ENCODE measurements around the gene FLNA.
"Not testable (repeated sequence)": the region's sequence is repeated elsewhere in the genome, so short reads cannot be mapped to it uniquely, and the experiment has no call there.

FLNA gene, protein sequence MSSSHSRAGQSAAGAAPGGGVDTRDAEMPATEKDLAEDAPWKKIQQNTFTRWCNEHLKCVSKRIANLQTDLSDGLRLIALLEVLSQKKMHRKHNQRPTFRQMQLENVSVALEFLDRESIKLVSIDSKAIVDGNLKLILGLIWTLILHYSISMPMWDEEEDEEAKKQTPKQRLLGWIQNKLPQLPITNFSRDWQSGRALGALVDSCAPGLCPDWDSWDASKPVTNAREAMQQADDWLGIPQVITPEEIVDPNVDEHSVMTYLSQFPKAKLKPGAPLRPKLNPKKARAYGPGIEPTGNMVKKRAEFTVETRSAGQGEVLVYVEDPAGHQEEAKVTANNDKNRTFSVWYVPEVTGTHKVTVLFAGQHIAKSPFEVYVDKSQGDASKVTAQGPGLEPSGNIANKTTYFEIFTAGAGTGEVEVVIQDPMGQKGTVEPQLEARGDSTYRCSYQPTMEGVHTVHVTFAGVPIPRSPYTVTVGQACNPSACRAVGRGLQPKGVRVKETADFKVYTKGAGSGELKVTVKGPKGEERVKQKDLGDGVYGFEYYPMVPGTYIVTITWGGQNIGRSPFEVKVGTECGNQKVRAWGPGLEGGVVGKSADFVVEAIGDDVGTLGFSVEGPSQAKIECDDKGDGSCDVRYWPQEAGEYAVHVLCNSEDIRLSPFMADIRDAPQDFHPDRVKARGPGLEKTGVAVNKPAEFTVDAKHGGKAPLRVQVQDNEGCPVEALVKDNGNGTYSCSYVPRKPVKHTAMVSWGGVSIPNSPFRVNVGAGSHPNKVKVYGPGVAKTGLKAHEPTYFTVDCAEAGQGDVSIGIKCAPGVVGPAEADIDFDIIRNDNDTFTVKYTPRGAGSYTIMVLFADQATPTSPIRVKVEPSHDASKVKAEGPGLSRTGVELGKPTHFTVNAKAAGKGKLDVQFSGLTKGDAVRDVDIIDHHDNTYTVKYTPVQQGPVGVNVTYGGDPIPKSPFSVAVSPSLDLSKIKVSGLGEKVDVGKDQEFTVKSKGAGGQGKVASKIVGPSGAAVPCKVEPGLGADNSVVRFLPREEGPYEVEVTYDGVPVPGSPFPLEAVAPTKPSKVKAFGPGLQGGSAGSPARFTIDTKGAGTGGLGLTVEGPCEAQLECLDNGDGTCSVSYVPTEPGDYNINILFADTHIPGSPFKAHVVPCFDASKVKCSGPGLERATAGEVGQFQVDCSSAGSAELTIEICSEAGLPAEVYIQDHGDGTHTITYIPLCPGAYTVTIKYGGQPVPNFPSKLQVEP (N-terminal part only)

DNA sequence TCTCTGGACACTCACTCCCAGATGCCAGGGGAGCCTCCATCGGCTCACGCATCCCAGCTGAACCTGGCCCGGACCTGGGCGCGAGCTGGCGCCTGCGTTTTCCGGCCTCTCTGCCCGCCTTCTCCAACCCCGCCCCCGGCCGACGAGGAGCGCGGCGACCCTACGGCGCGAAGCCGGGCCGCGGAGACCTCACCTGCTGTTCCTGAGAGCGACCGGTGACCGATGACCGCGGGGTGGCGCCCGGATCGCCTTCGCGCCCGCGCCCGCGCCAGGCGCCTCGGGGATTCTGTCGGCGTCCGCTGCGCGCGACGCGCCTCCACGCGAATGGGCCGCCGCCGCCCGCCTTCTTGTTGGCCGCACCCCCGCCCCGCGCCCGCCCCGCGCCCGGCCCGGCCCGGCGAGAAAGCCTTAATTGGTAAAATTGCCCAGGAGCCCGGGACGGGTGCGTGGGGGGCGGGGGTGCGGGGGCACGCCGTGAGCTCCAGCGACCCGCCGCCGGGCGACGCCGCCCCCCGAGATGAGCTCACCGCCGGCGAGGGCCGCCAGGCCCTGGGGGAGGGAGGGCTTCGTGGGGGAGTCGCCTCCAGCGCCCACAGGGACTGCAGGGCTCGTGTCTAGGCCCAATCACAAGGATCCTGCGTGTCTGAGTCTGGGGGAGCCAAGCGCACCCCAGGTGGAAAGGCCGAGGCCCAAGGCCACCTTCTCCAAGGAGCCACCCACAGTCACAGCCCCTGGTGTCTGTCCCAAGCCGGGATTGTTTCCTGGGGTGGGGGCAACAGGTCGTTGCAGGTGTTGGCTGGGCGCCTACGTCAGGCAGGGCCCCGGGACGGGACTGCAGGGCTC is at the start of gene FLNA:
Gene FLNA (minus strand): TSS at position 322 of the 843 bp plus-strand sequence. CDS start 3,389 bp downstream, outside the sequence.
- DNase-seq (ENCODE audit: low read depth), result no peak

GRCh38 chrX:154420402-154420756 is 45.9 kb upstream of the FLNA start:
- no peak for DNase-seq (ENCODE audit: low read depth)

GRCh38 chrX:154419688-154420401 is 45.4 kb upstream of the FLNA start:
- DNase-seq (ENCODE audit: low read depth), result no peak

DNA sequence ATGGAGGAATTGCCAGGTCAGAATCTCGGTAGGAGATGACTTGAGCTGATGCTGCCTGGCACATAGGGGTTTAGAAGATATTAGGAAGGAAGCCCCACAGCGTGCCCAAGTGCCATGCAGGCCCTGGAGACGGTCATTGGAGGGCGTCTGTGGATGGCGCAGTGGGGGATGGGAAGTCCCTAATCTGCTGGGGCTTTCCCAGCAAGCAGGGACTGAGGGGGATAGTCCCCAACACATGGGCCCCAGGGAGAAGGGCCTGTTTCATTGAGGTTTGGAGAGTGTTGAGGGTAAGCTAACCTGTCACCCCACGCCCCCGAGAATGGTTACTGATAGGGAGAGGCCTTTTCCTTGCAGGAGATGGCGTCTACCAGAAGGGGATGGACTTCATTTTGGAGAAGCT is 44.8 kb upstream of the FLNA start:
- DNase-seq (ENCODE audit: low read depth), result no peak

- no peak for DNase-seq (ENCODE audit: low read depth)
Observed at GRCh38 chrX:154417157-154417556, 42.7 kb upstream of the FLNA start.

DNA sequence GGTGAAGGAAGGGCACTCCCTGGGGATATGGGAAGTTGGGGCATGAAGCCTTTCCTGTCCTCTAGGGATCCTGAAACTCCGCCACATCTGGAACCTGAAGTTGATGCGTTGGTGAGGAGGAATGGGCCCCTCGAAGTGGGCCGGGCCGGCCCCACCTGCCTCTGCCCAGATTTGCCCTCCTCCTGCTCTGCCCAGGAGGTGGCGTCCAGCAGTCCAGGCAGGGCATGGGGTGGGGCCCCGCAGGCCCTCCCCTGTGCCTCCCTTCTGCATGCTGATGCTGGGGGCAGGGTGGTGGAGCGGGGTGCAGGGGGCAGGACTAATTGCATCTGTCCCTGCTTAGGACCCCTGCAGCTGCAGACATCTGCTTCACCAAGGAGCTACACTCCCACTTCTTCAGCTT is 38.7 kb upstream of the FLNA start:
- no peak for DNase-seq (ENCODE audit: low read depth)

- DNase-seq (ENCODE audit: low read depth), result no peak
Observed at GRCh38 chrX:154412468-154412867, 38.0 kb upstream of the FLNA start.

DNA sequence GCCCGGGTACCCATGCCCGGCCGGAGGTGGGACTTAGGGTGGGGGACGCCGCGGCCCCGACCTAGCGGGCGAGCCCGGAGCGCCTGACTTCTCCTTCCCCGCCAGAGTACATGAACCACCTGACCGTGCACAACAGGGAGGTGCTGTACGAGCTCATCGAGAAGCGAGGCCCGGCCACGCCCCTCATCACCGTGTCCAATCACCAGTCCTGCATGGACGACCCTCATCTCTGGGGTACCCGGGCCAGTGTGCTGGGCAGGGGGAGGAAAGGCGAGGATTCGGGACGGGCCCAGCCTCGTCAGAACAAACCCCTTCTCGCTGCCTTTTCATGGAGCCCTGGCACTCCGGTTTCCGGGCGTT is 37.5 kb upstream of the FLNA start:
- peak; percentile 53 for DNase-seq (ENCODE audit: low read depth)

DNA sequence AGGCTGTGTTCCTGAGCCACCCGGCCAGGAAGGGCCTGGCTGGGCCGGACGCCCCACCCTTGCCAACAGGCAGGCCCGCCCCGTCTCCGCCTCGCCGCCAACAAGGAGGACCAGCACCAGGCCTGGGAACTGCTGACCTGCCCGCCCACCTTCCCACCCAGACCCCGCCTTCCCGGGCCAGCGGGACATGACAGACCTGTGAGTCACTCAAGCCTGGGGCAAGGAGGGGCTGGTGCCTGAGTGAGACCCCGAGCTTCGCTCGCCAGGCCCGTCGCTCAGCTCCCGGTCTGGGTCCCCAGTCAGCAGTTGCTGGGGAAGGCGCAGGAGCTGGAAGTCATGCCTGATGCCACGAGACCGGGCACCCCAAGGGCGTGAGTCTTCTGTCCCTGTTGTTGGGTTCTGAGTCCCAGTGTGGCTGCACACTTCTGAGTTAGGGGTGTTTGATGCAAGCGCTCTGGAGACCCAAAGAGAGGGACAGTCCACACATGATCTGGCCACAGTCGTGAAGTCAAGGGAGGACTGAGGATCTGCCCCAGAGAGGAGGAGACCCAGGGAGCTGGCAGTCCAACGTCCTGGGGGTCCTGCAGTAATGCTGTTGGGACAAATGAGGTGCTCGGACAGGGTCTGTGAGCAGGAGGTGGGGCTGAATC is 34.9 kb upstream of the FLNA start, which contains the start of gene DNASE1L1:
Gene DNASE1L1 (minus strand): TSS at position 33 of the 650 bp plus-strand sequence. CDS start 3,686 bp downstream, outside the sequence.
- peak; percentile 88 for DNase-seq (ENCODE audit: low read depth)

DNA sequence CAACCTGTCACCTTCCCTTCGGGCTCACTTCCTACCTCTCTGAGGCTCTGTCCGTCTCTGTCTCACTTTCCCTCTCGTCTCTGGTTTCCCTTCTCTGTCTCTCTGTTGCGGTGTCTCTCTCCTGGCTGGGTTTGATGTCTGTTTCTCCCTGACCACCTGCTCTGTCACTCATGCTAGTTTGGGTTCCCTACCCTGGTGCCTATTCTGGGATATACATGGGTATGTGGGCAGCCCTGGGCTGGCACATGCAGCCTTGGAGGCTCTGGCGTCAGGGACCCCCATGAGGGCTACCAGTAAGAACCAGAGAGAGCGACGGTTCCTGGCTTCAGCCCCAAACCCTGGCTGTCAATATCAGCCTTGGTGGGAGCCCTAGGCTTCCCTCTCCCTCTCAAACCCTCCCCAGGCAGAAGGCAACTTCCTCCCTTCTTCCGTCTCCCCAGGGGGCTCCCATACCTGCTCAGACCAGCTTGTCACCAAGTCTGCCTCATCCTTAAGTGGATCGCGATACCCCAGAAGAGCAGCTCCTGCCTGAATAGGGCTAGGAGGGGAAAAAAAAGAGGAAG is 34.3 kb upstream of the FLNA start:
- DNase-seq (ENCODE audit: low read depth), result no peak

GRCh38 chrX:154404625-154405192 is 30.3 kb upstream of the FLNA start:
- no peak for DNase-seq (ENCODE audit: low read depth)

DNA sequence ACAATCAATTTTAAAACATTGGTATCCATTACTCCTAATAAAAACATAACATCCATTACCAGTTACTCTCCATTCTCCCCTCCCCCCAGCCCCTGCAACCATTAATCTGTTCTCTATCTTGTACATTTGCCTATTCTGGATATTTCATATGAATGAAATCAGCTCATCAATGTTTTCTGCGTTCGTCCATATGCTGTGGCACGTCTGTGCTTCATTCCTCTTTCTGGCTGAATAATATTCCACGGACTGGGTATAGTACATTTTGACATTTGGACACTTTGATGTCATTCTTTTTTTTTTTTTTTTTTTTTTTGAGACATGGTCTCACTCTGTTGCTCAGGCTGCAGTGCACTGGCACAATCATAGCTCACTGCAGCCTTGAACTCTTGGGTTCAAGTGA is 29.4 kb upstream of the FLNA start:
- DNase-seq (ENCODE audit: low read depth), result no peak

GRCh38 chrX:154403192-154403591 is 28.8 kb upstream of the FLNA start:
- DNase-seq (ENCODE audit: low read depth), result no peak

DNA sequence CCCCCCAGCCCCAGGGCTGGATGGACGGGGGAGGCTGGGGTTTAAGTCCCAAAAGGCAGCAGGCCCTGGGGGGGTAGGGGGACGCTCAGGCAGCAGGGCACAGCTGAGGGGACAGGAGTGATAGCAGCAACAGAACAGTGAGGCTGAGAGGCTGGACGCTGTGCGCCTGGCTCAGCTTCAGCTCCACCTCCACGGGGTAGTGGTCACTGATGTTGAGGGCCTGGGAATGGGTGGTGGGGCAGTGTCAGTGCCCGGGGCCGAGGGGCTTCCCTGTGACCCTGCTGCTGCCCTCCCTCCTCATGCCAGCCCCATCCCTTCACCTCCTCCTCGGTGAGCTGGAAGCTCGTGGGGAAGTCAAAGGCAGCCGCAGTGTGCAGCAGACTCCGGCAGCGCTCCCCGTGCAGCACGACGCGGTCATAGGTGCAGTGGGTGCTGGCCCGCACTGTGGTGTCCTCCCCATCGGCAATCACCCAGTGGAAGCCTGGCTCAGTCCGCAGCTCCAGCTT is 28.2 kb upstream of the FLNA start:
- DNase-seq (ENCODE audit: low read depth), result no peak

- DNase-seq (ENCODE audit: low read depth), result no peak
Observed at GRCh38 chrX:154401918-154402621, 27.6 kb upstream of the FLNA start.

DNA sequence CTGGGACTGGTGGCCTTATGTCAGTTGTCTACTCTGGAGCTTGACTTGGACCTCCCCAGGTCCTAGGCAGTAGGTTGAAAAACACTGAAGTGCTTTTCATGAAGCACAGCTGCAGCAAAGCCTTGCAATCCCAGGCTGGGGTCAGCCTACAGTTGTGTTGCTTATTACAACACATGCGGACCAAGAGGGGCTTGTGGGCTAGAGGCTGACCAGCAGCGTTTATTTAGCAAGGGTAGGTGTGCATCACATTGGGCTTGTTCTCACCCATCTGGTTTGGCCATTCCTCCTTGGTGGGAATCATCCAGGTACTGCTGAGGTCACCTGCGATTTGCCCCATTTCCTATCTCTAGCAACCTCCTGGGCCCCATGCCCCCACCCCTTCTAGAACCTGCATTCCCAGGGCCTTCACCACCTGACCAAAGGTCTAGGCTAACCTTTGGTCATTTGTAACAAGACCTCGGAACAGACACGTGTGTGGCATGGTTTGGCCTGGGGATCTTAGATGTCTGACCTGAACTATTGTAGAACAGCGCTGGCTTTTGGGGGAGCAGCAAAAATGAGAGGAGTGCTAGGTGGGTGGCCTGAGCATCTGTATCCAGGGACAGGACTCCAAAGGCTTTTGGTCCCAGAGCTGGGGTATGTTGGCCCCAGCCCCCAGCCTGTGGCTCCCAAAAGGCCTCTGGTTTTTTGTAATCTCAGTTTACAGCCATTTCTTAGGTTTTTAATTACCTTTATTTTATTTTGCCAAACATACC is 26.8 kb upstream of the FLNA start:
- DNase-seq (ENCODE audit: low read depth), result no peak

- not testable (repeated sequence) for DNase-seq (ENCODE audit: low read depth)
Observed at GRCh38 chrX:154400369-154400817, 26.0 kb upstream of the FLNA start.

Measured in amniotic epithelial cell (primary cell).